HG02642 (cell line): ENCODE results near the gene AGPAT3.
"Not testable (repeated sequence)": the region's sequence is repeated elsewhere in the genome, so short reads cannot be mapped to it uniquely, and the experiment has no call there.

Experiments
- ATAC-seq: cut with Tn5 transposase; IDR thresholded peaks from one replicate; pipeline ENCODE4 v1.9.1; 2021; ENCODE audit warnings: mild to moderate bottlenecking; ENCODE audit not compliant: unreplicated experiment, poor library complexity

Gene AGPAT3

GRCh38 chr21:43864962-43865539 lies at the start of gene AGPAT3:
TSS of gene AGPAT3 (plus strand) at chr21:43865223. CDS start at chr21:43959682, 94,459 bp downstream.
- peak; percentile 38 for ATAC-seq

GRCh38 chr21:43815991-43816390 lies 49.0 kb upstream of the AGPAT3 start:
- ATAC-seq = no peak

- ATAC-seq = no peak
These were observed 48.4 kb upstream of the AGPAT3 start for GRCh38 chr21:43816611-43817071.

GRCh38 chr21:43817157-43818086 lies 47.6 kb upstream of the AGPAT3 start:
- ATAC-seq = no peak

- no peak for ATAC-seq
These were observed 46.3 kb upstream of the AGPAT3 start for GRCh38 chr21:43818685-43819084.

- ATAC-seq = no peak
These were observed 45.3 kb upstream of the AGPAT3 start for GRCh38 chr21:43819511-43820405.

GRCh38 chr21:43820466-43820865 lies 44.6 kb upstream of the AGPAT3 start:
- no peak for ATAC-seq

GRCh38 chr21:43822166-43822565 lies 42.9 kb upstream of the AGPAT3 start:
- not testable (repeated sequence) for ATAC-seq

- ATAC-seq = not testable (repeated sequence)
These were observed 42.3 kb upstream of the AGPAT3 start for GRCh38 chr21:43822741-43823140.

GRCh38 chr21:43824333-43825241 lies 40.4 kb upstream of the AGPAT3 start:
- no peak for ATAC-seq

- no peak for ATAC-seq
These were observed 39.6 kb upstream of the AGPAT3 start for GRCh38 chr21:43825242-43825935.

GRCh38 chr21:43825936-43826622 lies 38.9 kb upstream of the AGPAT3 start:
- no peak for ATAC-seq

- no peak for ATAC-seq
These were observed 38.4 kb upstream of the AGPAT3 start for GRCh38 chr21:43826623-43826974.

GRCh38 chr21:43827015-43827611 lies 37.9 kb upstream of the AGPAT3 start:
- ATAC-seq = no peak

GRCh38 chr21:43829161-43829560 lies 35.9 kb upstream of the AGPAT3 start:
- no peak for ATAC-seq

- ATAC-seq = no peak
These were observed 35.4 kb upstream of the AGPAT3 start for GRCh38 chr21:43829575-43830119.

GRCh38 chr21:43832158-43832550 lies 32.9 kb upstream of the AGPAT3 start:
- ATAC-seq = no peak

- no peak for ATAC-seq
These were observed 32.4 kb upstream of the AGPAT3 start for GRCh38 chr21:43832648-43833047.
